GM23248 (cell line): Measurements from ENCODE around the gene COL23A1.

Experiments used
- EZH2 ChIP-seq: fragments of 200-600 bp; sonication (generic); IDR thresholded peaks from 2 replicates; pipeline ENCODE4 v1.6.1; 2018; ENCODE audit warnings: antibody characterized with exemption, mild to moderate bottlenecking; ENCODE audit not compliant: insufficient read depth, poor library complexity, severe bottlenecking
- EZH2phosphoT487 ChIP-seq: fragments of 200-600 bp; sonication (generic); IDR thresholded peaks from 2 replicates; pipeline ENCODE4 v1.6.1; 2018; ENCODE audit warnings: antibody characterized with exemption, moderate library complexity, mild to moderate bottlenecking, low read depth; ENCODE audit not compliant: insufficient read depth

- TF ChIP-seq EZH2 (no peak), EZH2phosphoT487 (no peak)
Observed at GRCh38 chr5:178293400-178293799, 296.8 kb downstream of the COL23A1 start.
